Measurements from ENCODE around the gene BACH2. TPM values are rescaled to one million over a fixed set of nuclear protein-coding genes. Genes with fewer than 3 reads are reported as not detected.
"Not testable (repeated sequence)": the region's sequence is repeated elsewhere in the genome, so short reads cannot be mapped to it uniquely, and the experiment has no call there.

BACH2 gene
- total and polyA plus RNA-seq, 4 donors, result 11.0 to 16.7 (median 12.9) TPM

DNA sequence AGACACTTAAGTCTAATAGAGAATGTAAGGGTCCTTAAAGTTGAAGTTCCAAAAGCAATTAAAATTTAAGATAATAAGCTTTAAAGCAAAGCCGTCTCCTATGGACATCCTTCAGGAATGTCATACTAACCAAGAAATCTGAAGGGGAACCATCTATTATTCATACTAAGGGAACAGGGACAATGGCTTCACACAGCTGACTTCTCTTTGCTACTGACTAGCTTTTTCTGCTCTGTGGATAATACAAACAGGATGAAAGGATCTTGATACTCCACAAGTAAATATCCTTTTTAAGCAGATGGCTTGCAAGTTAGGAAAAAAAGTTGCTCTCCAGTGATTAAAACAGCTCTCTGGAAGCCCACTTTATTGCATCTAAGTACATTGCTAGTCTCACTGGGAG is 178.6 kb downstream of the BACH2 start:
- Histone ChIP-seq H3K9me3 (ENCODE audit: control insufficient read depth, insufficient read depth, low read length) (peaks cover 4% of the 10 kb centered on the region), H3K27ac (ENCODE audit: low read depth, low read length) (no peak overlapping the region), H3K36me3 (ENCODE audit: control insufficient read depth, insufficient read depth, low read length) (no peaks in the 10 kb centered on the region), H3K4me3 (ENCODE audit: low read depth, low read length) (no peak overlapping the region), H3K4me1 (ENCODE audit: control insufficient read depth, insufficient read depth, low read length) (no peaks in the 10 kb centered on the region), H3K27me3 (ENCODE audit: control insufficient read depth, insufficient read depth, low read length) (no peaks in the 10 kb centered on the region)
- DNase-seq (ENCODE audit: low read depth in 4 of 6, low spot score in 6 of 6), result peak in 1 of 6 donors; percentile 47
- no CpG with 5 or more reads among the region's 1 CpG for WGBS (ENCODE audit: insufficient coverage)

DNA sequence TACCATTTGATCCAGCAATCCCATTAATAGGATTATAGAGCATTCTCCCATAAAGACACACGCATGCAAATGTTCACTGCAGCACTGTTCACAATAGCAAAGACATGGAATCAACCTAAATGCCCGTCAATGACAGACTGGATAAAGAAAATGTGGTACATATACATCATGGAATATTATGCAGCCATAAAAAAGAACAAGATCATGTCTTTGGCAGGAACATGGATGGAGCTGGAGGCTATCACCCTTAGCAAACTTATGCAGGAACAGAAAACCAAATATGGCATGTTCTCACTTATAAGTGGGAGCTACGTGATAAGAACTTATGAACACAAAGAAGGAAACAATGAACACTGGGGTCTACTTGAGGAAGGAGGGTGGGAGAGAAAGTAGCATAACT is 180.5 kb downstream of the BACH2 start:
- no CpG with 5 or more reads among the region's 3 CpGs for WGBS (ENCODE audit: insufficient coverage)
- DNase-seq (ENCODE audit: low read depth in 4 of 6, low spot score in 6 of 6); H3K27ac ChIP-seq (ENCODE audit: low read depth, low read length); H3K27me3 ChIP-seq (ENCODE audit: control insufficient read depth, insufficient read depth, low read length); H3K4me3 ChIP-seq (ENCODE audit: low read depth, low read length); H3K4me1 ChIP-seq (ENCODE audit: control insufficient read depth, insufficient read depth, low read length); H3K9me3 ChIP-seq (ENCODE audit: control insufficient read depth, insufficient read depth, low read length); H3K36me3 ChIP-seq (ENCODE audit: control insufficient read depth, insufficient read depth, low read length): not testable (repeated sequence)

DNA sequence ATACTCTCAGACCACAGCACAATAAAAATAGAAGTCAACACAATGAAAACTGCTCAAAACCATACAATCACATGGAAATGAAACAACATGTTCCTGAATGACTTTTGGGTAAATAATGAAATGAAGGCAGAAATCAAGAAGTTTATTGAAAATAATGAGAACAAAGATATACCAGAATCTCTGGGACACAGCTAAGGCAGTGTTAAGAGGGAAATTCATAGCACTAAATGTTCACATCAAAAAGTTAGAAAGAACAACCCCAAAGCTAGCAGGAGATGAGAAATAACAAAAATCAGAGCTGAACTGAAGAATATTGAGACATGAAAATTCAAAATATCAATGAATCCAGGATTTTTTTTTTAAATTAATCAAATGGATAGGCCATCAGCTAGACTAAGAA is 183.3 kb downstream of the BACH2 start:
- Histone ChIP-seq H3K9me3 (ENCODE audit: control insufficient read depth, insufficient read depth, low read length) (peaks cover 4% of the 10 kb centered on the region), H3K27me3 (ENCODE audit: control insufficient read depth, insufficient read depth, low read length) (no peaks in the 10 kb centered on the region), H3K36me3 (ENCODE audit: control insufficient read depth, insufficient read depth, low read length) (no peaks in the 10 kb centered on the region), H3K27ac (ENCODE audit: low read depth, low read length) (no peak overlapping the region), H3K4me1 (ENCODE audit: control insufficient read depth, insufficient read depth, low read length) (no peaks in the 10 kb centered on the region), H3K4me3 (ENCODE audit: low read depth, low read length) (no peak overlapping the region)
- no peak for DNase-seq (ENCODE audit: low read depth in 4 of 6, low spot score in 6 of 6)

DNA sequence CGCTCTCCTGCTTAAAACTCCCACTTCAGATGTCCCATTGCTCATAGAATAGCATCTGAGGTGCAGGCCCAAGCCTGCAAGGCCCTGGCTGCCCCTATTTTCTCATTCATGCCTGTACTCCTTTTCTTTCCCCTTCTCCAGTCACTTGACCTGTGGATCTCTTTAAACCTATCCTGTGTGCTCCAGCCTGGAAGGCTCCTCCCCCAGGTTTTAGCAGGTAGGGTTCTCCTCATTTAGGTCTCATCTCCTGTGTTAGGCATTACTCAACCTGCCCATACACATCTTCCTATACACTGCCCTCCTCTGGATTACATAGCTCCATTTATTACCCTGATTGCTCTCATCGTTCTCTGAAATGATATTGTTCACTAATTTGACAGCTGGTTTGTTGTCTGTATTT is 185.3 kb downstream of the BACH2 start:
- no peaks in the 10 kb centered on the region for H3K27me3 ChIP-seq (ENCODE audit: control insufficient read depth, insufficient read depth, low read length)
- no peaks in the 10 kb centered on the region for H3K36me3 ChIP-seq (ENCODE audit: control insufficient read depth, insufficient read depth, low read length)
- 83% methylated on average over 1 of the region's 2 CpGs for WGBS (ENCODE audit: insufficient coverage)
- peaks cover 4% of the 10 kb centered on the region for H3K9me3 ChIP-seq (ENCODE audit: control insufficient read depth, insufficient read depth, low read length)
- no peak overlapping the region for H3K27ac ChIP-seq (ENCODE audit: low read depth, low read length)
- H3K4me3 ChIP-seq (ENCODE audit: low read depth, low read length), result no peak overlapping the region
- H3K4me1 ChIP-seq (ENCODE audit: control insufficient read depth, insufficient read depth, low read length), result no peaks in the 10 kb centered on the region
- no peak for DNase-seq (ENCODE audit: low read depth in 4 of 6, low spot score in 6 of 6)

DNA sequence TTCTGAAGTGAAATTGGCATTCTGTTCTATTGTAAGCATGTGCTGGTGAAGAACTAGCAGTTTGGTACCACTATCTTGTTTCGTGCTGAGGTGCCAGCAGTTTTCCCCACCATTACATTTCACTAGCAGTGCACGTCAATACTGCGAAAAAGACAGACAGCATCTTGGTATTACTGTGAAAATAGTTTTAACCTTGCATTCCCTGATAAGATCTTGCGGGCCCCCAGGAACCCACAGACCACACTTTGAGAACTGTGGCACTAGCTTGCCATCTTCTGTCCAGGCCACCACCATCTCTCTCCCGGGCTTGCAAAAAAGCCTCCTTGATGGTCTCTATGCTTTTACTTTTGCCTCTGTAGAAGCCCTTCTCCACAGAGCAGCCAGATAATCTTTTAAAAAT is 185.7 kb downstream of the BACH2 start:
- 92% methylated on average over 4 of the region's 5 CpGs for WGBS (ENCODE audit: insufficient coverage)
- no peak overlapping the region for H3K4me3 ChIP-seq (ENCODE audit: low read depth, low read length)
- no peaks in the 10 kb centered on the region for H3K4me1 ChIP-seq (ENCODE audit: control insufficient read depth, insufficient read depth, low read length)
- no peak for DNase-seq (ENCODE audit: low read depth in 4 of 6, low spot score in 6 of 6)
- peaks cover 4% of the 10 kb centered on the region for H3K9me3 ChIP-seq (ENCODE audit: control insufficient read depth, insufficient read depth, low read length)
- no peaks in the 10 kb centered on the region for H3K27me3 ChIP-seq (ENCODE audit: control insufficient read depth, insufficient read depth, low read length)
- no peaks in the 10 kb centered on the region for H3K36me3 ChIP-seq (ENCODE audit: control insufficient read depth, insufficient read depth, low read length)
- no peak overlapping the region for H3K27ac ChIP-seq (ENCODE audit: low read depth, low read length)

DNA sequence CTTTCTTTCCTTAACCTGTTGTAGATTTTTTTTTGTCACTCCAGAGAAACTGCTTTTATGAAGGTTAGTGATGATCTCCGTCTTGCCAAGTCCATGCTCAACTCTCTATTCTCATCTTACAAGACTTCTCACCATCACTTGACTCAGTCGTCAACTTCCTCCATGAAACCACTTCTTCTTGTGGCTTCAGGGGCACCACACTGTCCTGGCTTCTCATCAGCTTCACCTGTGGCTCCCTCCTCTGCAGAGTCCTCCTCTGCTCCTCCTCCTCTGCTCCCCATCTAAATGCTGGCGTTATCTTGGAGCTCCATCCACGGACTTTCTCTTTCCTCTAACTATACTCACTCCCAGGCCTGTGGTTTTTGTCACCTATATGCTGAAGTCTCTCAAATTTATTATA is 187.5 kb downstream of the BACH2 start:
- no peak overlapping the region for H3K4me3 ChIP-seq (ENCODE audit: low read depth, low read length)
- WGBS (ENCODE audit: insufficient coverage), result 86% methylated on average over 3 of the region's 4 CpGs
- peaks cover 4% of the 10 kb centered on the region for H3K9me3 ChIP-seq (ENCODE audit: control insufficient read depth, insufficient read depth, low read length)
- no peak overlapping the region for H3K27ac ChIP-seq (ENCODE audit: low read depth, low read length)
- no peaks in the 10 kb centered on the region for H3K36me3 ChIP-seq (ENCODE audit: control insufficient read depth, insufficient read depth, low read length)
- DNase-seq (ENCODE audit: low read depth in 4 of 6, low spot score in 6 of 6), result no peak
- no peaks in the 10 kb centered on the region for H3K4me1 ChIP-seq (ENCODE audit: control insufficient read depth, insufficient read depth, low read length)
- no peaks in the 10 kb centered on the region for H3K27me3 ChIP-seq (ENCODE audit: control insufficient read depth, insufficient read depth, low read length)

DNA sequence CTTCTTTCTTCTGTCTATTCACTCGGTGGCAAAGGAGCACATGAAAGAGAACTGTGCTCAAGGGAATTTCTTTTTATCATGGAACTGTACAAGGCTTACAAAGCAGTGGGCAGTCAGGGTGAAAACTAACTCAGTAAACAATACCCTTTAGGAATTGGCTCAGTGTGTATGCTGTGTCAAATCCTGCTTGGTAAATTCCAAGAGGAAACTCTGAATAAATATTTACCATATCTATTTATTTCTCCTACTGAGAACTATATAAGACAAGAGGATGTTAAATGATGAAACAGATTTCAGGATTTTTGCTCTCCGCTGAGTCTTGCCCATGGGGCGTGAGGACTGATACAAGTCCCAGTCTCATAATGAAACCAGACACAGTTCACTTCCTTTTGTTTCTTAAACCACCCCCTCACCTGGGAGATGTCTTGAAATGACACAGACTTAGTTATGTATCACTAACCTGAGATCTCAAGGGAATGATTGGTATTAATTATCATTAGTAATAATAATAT is 188.8 kb downstream of the BACH2 start:
- Histone ChIP-seq H3K4me3 (ENCODE audit: low read depth, low read length) (no peak overlapping the region), H3K36me3 (ENCODE audit: control insufficient read depth, insufficient read depth, low read length) (no peaks in the 10 kb centered on the region), H3K27me3 (ENCODE audit: control insufficient read depth, insufficient read depth, low read length) (no peaks in the 10 kb centered on the region), H3K4me1 (ENCODE audit: control insufficient read depth, insufficient read depth, low read length) (no peaks in the 10 kb centered on the region), H3K9me3 (ENCODE audit: control insufficient read depth, insufficient read depth, low read length) (no peaks in the 10 kb centered on the region), H3K27ac (ENCODE audit: low read depth, low read length) (no peak overlapping the region)
- peak in 1 of 6 donors; percentile 41 for DNase-seq (ENCODE audit: low read depth in 4 of 6, low spot score in 6 of 6)
- no CpG with 5 or more reads among the region's 3 CpGs for WGBS (ENCODE audit: insufficient coverage)

DNA sequence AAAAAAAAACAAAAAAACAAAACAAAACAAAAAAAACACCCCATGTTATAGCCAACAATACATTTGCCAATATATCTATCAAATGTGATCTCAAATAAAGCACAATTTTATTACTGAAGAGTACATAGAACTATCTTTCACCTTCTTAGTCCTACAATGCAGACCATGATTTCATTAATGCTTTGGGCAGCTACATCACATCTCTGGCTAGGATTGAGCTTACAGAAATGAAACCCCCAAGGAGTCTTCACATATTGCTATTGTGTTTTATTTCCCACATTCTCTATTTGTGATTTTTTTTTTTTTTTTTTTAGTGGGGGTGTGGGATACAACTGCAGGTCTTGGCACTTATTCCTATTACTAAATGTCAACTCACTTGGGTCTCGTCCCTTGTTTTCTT is 189.3 kb downstream of the BACH2 start:
- Histone ChIP-seq H3K4me3 (ENCODE audit: low read depth, low read length) (no peak overlapping the region), H3K27me3 (ENCODE audit: control insufficient read depth, insufficient read depth, low read length) (no peaks in the 10 kb centered on the region), H3K9me3 (ENCODE audit: control insufficient read depth, insufficient read depth, low read length) (no peaks in the 10 kb centered on the region), H3K36me3 (ENCODE audit: control insufficient read depth, insufficient read depth, low read length) (no peaks in the 10 kb centered on the region), H3K4me1 (ENCODE audit: control insufficient read depth, insufficient read depth, low read length) (no peaks in the 10 kb centered on the region), H3K27ac (ENCODE audit: low read depth, low read length) (no peak overlapping the region)
- DNase-seq (ENCODE audit: low read depth in 4 of 6, low spot score in 6 of 6), result no peak
- no CpG with 5 or more reads among the region's 1 CpG for WGBS (ENCODE audit: insufficient coverage)

DNA sequence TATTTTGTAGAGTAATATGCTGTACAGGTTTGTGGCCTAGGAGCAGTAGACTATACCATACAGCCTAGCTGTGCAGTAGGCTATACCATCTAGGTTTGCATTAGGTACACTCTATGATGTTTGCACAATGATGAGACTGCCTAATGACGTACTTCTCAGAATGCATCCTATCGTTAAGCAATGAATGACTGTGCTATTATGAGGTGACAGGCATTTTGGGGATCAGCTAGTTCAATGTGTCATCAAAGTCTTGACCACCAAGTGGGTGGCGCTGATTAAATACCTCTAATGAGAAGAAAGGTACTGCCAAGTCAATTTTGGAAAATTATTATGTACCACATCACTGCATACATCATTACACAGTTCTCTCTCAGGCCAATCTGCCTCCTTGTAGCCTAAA is 190.2 kb downstream of the BACH2 start:
- H3K36me3 ChIP-seq (ENCODE audit: control insufficient read depth, insufficient read depth, low read length), result no peaks in the 10 kb centered on the region
- no peak overlapping the region for H3K27ac ChIP-seq (ENCODE audit: low read depth, low read length)
- no peak overlapping the region for H3K4me3 ChIP-seq (ENCODE audit: low read depth, low read length)
- 100% methylated on average over 2 of the region's 3 CpGs for WGBS (ENCODE audit: insufficient coverage)
- H3K27me3 ChIP-seq (ENCODE audit: control insufficient read depth, insufficient read depth, low read length), result no peaks in the 10 kb centered on the region
- H3K9me3 ChIP-seq (ENCODE audit: control insufficient read depth, insufficient read depth, low read length), result no peaks in the 10 kb centered on the region
- H3K4me1 ChIP-seq (ENCODE audit: control insufficient read depth, insufficient read depth, low read length), result no peaks in the 10 kb centered on the region
- DNase-seq (ENCODE audit: low read depth in 4 of 6, low spot score in 6 of 6), result no peak

DNA sequence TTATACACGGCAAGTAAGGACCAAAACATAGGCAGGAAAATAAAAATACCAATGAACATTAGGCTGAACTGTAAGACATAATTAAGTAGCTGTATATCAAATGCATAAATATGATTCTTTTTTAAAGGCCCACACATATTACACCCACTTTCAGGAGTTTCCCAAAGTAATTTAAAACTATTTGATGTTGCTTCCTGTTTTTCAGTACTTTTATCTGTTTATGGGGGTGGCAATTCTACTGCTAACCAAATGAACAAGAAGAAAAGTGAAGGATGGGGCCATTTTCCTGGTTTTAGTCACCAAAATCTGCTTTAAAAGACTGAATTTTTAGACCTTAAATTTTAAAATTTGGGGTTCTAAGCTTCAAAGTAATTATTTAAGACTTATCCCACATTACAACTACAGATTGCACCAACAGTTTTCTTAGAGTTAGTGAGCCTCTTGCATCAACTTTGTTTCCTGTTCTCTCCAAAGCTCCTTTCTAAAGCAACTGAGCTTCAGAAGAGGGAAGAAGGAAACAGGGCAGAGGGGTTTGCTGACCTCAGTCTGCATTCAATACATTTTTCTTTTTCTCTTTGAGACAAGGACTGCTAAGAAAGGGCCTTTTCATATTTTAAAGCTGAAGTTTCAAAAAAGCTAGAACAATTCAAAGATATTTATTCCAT is 191.0 kb downstream of the BACH2 start:
- H3K4me1 ChIP-seq (ENCODE audit: control insufficient read depth, insufficient read depth, low read length), result no peaks in the 10 kb centered on the region
- no peak overlapping the region for H3K4me3 ChIP-seq (ENCODE audit: low read depth, low read length)
- DNase-seq (ENCODE audit: low read depth in 4 of 6, low spot score in 6 of 6), result no peak
- no CpG with 5 or more reads among the region's 1 CpG for WGBS (ENCODE audit: insufficient coverage)
- H3K27me3 ChIP-seq (ENCODE audit: control insufficient read depth, insufficient read depth, low read length), result no peaks in the 10 kb centered on the region
- H3K36me3 ChIP-seq (ENCODE audit: control insufficient read depth, insufficient read depth, low read length), result no peaks in the 10 kb centered on the region
- no peaks in the 10 kb centered on the region for H3K9me3 ChIP-seq (ENCODE audit: control insufficient read depth, insufficient read depth, low read length)
- H3K27ac ChIP-seq (ENCODE audit: low read depth, low read length), result no peak overlapping the region

Data from spinal cord (tissue), 10 donors.